Trophoblast cell (in vitro differentiated cells and primary cell): ENCODE results near the gene BCL11A.

Experiments used
- DNase-seq, 2 donors: peaks; one replicate each; pipeline ENCODE4 v3.0.0-alpha.2; 2016
- H2AFZ ChIP-seq: 2 replicates; pipeline ENCODE4 v1.6.1; 2013; ENCODE audit warnings: low read length, moderate library complexity, mild to moderate bottlenecking; ENCODE audit not compliant: insufficient read depth, poor library complexity
- H2AK5ac ChIP-seq: 2 replicates; pipeline ENCODE4 v1.6.1; 2013; ENCODE audit warnings: mild to moderate bottlenecking, low read length
- H2BK120ac ChIP-seq: 2 replicates; pipeline ENCODE4 v1.6.1; 2013; ENCODE audit warnings: low read length, mild to moderate bottlenecking, moderate library complexity; ENCODE audit not compliant: insufficient read depth, poor library complexity
- H2BK12ac ChIP-seq: 2 replicates; pipeline ENCODE4 v1.6.1; 2013; ENCODE audit warnings: mild to moderate bottlenecking, low read length, moderate library complexity
- H2BK5ac ChIP-seq: 2 replicates; pipeline ENCODE4 v1.6.1; 2013; ENCODE audit warnings: low read length, low read depth, moderate library complexity, mild to moderate bottlenecking; ENCODE audit not compliant: poor library complexity
- H3K14ac ChIP-seq: 2 replicates; pipeline ENCODE4 v1.6.1; 2013; ENCODE audit warnings: mild to moderate bottlenecking, low read length
- H3K18ac ChIP-seq: 2 replicates; pipeline ENCODE4 v1.6.1; 2013; ENCODE audit warnings: mild to moderate bottlenecking, low read length
- H3K23ac ChIP-seq: 2 replicates; pipeline ENCODE4 v1.6.1; 2013; ENCODE audit warnings: low read length
- H3K27ac ChIP-seq: 2 replicates; pipeline ENCODE4 v1.5.1; 2013; ENCODE audit warnings: low read depth, mild to moderate bottlenecking, inconsistent platforms, low read length, moderate library complexity
- H3K27me3 ChIP-seq: 2 replicates; pipeline ENCODE4 v1.6.1; 2013; ENCODE audit warnings: inconsistent platforms, mild to moderate bottlenecking, low read length, moderate library complexity; ENCODE audit not compliant: insufficient read depth
- H3K36me3 ChIP-seq, 2 experiments: 1 replicate in 1 of 2; 2 replicates in 1 of 2; pipeline ENCODE4 v1.6.1; 2013; ENCODE audit warnings: low read length in 2 of 2, mild to moderate bottlenecking in 2 of 2, moderate library complexity in 1 of 2; ENCODE audit not compliant: insufficient read depth in 2 of 2, control insufficient read depth in 1 of 2
- H3K4ac ChIP-seq: 2 replicates; pipeline ENCODE4 v1.6.1; 2013; ENCODE audit warnings: low read depth, mild to moderate bottlenecking, low read length, moderate library complexity
- H3K4me1 ChIP-seq, 2 experiments: 1 replicate in 1 of 2; 2 replicates in 1 of 2; pipeline ENCODE4 v1.6.1; 2013; ENCODE audit warnings: low read length in 2 of 2, mild to moderate bottlenecking in 2 of 2, moderate library complexity in 1 of 2; ENCODE audit not compliant: insufficient read depth in 2 of 2, control insufficient read depth in 1 of 2
- H3K4me2 ChIP-seq: 2 replicates; pipeline ENCODE4 v1.6.1; 2013; ENCODE audit warnings: inconsistent platforms, mild to moderate bottlenecking, low read length, moderate library complexity
- H3K4me3 ChIP-seq: 2 replicates; pipeline ENCODE4 v1.5.1; 2013; ENCODE audit warnings: mild to moderate bottlenecking, low read depth, low read length, inconsistent platforms
- H3K79me1 ChIP-seq: one replicate; pipeline ENCODE4 v1.6.1; 2013; ENCODE audit warnings: low read length
- H3K79me2 ChIP-seq: 2 replicates; pipeline ENCODE4 v1.6.1; 2013; ENCODE audit warnings: low read length, mild to moderate bottlenecking; ENCODE audit not compliant: control insufficient read depth, insufficient read depth, poor library complexity
- H3K9ac ChIP-seq: 2 replicates; pipeline ENCODE4 v1.6.1; 2013; ENCODE audit warnings: mild to moderate bottlenecking, low read length
- H3K9me3 ChIP-seq: 2 replicates; pipeline ENCODE4 v1.6.1; 2013; ENCODE audit warnings: low read depth, mild to moderate bottlenecking, control low read depth, inconsistent platforms, low read length; ENCODE audit not compliant: insufficient read depth
- H4K12ac ChIP-seq: 2 replicates; pipeline ENCODE4 v1.6.1; 2013; ENCODE audit warnings: low read depth, mild to moderate bottlenecking, low read length, moderate library complexity
- H4K8ac ChIP-seq: 2 replicates; pipeline ENCODE4 v1.6.1; 2013; ENCODE audit warnings: low read depth, mild to moderate bottlenecking, low read length, moderate library complexity
- H4K91ac ChIP-seq: one replicate; pipeline ENCODE4 v1.6.1; 2013; ENCODE audit warnings: low read depth, mild to moderate bottlenecking, low read length, moderate library complexity
- WGBS: extraction: QIAGEN DNeasy Blood & Tissue Kit; methylation state at CpG from one replicate; pipeline ENCODE4 v1.1.7; 2013; ENCODE audit warnings: missing lambda C conversion rate; ENCODE audit not compliant: insufficient read length, insufficient coverage; ENCODE audit errors: extremely low coverage; 5-methylcytosine and 5-hydroxymethylcytosine counted together

Gene BCL11A

GRCh38 chr2:60450488-60450887 is 103.0 kb downstream of the BCL11A start:
- Histone ChIP-seq H3K27ac (no peak overlapping the region), H3K79me1 (no peaks in the 10 kb centered on the region), H4K8ac (no peak overlapping the region), H2BK5ac (no peak overlapping the region), H3K79me2 (no peaks in the 10 kb centered on the region), H3K36me3 (no peaks in the 10 kb centered on the region), H2BK120ac (no peak overlapping the region), H3K4ac (no peak overlapping the region), H3K9ac (no peak overlapping the region), H2AK5ac (no peak overlapping the region), H3K4me2 (no peak overlapping the region), H4K91ac (no peak overlapping the region), H3K9me3 (no peaks in the 10 kb centered on the region), H3K14ac (no peak overlapping the region), H2BK12ac (no peak overlapping the region), H4K12ac (no peak overlapping the region), H3K18ac (no peak overlapping the region), H3K23ac (no peak overlapping the region), H3K4me3 (no peak overlapping the region), H2AFZ (no peak overlapping the region), H3K27me3 (no peaks in the 10 kb centered on the region), H3K4me1 (peaks cover 5 to 8% of the 10 kb centered on the region in 2 experiments)
- no CpG with 5 or more reads among the region's 1 CpG for WGBS
- no peak for DNase-seq

DNA sequence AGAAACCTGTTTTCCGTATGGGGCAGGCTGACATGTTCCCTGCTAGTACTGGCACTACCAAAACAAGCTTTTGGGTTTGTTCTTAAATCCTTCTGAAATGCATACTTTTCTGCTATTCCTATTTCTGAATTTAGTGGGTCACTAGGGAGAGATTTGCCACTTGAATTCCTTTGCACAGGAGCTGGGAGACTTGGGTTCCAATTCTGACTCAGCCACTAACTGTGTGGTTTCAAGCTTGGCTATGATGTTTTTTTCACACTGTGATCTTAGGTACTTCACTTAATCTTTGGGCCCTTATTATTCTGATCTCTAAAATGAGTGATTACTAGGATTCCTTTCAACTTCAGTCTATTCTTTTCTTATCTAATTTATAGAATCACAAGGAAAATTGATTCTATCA is 105.5 kb downstream of the BCL11A start:
- Histone ChIP-seq H2BK12ac (no peak overlapping the region), H3K79me2 (no peaks in the 10 kb centered on the region)
- no CpG with 5 or more reads among the region's 1 CpG for WGBS

GRCh38 chr2:60446413-60447267 is 106.8 kb downstream of the BCL11A start:
- H3K4me2 ChIP-seq, result no peak overlapping the region
- no peak overlapping the region for H2BK5ac ChIP-seq
- no peaks in the 10 kb centered on the region for H3K27me3 ChIP-seq
- no peak overlapping the region for H3K27ac ChIP-seq
- H4K8ac ChIP-seq, result no peak overlapping the region
- H2AFZ ChIP-seq, result no peak overlapping the region
- no peak overlapping the region for H3K14ac ChIP-seq
- no peak overlapping the region for H3K23ac ChIP-seq
- no peaks in the 10 kb centered on the region for H3K9me3 ChIP-seq
- no peak overlapping the region for H3K9ac ChIP-seq
- H2BK12ac ChIP-seq, result no peak overlapping the region
- no peaks in the 10 kb centered on the region for H3K36me3 ChIP-seq
- no peak overlapping the region for H2BK120ac ChIP-seq
- H3K4me1 ChIP-seq, result no peaks in the 10 kb centered on the region
- no peak overlapping the region for H3K4ac ChIP-seq
- no peak overlapping the region for H3K4me3 ChIP-seq
- no peak overlapping the region for H3K18ac ChIP-seq
- WGBS, result no CpG with 5 or more reads among the region's 8 CpGs
- H3K79me1 ChIP-seq, result no peaks in the 10 kb centered on the region
- DNase-seq, result no peak
- no peaks in the 10 kb centered on the region for H3K79me2 ChIP-seq
- no peak overlapping the region for H4K12ac ChIP-seq
- no peak overlapping the region for H2AK5ac ChIP-seq
- H4K91ac ChIP-seq, result no peak overlapping the region

More for the DNA sequence above, 105.5 kb downstream of the BCL11A start:
- DNase-seq, result no peak
- Histone ChIP-seq H3K36me3 (no peaks in the 10 kb centered on the region), H4K12ac (no peak overlapping the region), H3K79me1 (no peaks in the 10 kb centered on the region), H3K4ac (no peak overlapping the region), H3K23ac (no peak overlapping the region), H3K9ac (no peak overlapping the region), H4K8ac (no peak overlapping the region), H3K4me2 (no peak overlapping the region), H2AFZ (no peak overlapping the region), H3K27me3 (no peaks in the 10 kb centered on the region), H3K18ac (no peak overlapping the region), H2AK5ac (no peak overlapping the region), H2BK5ac (no peak overlapping the region), H3K4me1 (no peaks in the 10 kb centered on the region), H4K91ac (no peak overlapping the region), H3K27ac (no peak overlapping the region), H2BK120ac (no peak overlapping the region), H3K4me3 (no peak overlapping the region), H3K14ac (no peak overlapping the region), H3K9me3 (no peaks in the 10 kb centered on the region)

- H2BK5ac ChIP-seq, result no peak overlapping the region
- H3K36me3 ChIP-seq, result no peaks in the 10 kb centered on the region
- no peak overlapping the region for H3K4ac ChIP-seq
- H2AFZ ChIP-seq, result no peak overlapping the region
- H3K4me3 ChIP-seq, result no peak overlapping the region
- H2BK120ac ChIP-seq, result no peak overlapping the region
- no peak overlapping the region for H4K8ac ChIP-seq
- H3K9ac ChIP-seq, result no peak overlapping the region
- H3K27ac ChIP-seq, result no peak overlapping the region
- H3K4me1 ChIP-seq, result no peaks in the 10 kb centered on the region
- H4K91ac ChIP-seq, result no peak overlapping the region
- no peak for DNase-seq
- H3K79me1 ChIP-seq, result no peaks in the 10 kb centered on the region
- H3K27me3 ChIP-seq, result no peaks in the 10 kb centered on the region
- H3K23ac ChIP-seq, result no peak overlapping the region
- no peak overlapping the region for H4K12ac ChIP-seq
- no peak overlapping the region for H2AK5ac ChIP-seq
- WGBS, result no CpG with 5 or more reads among the region's 8 CpGs
- H3K18ac ChIP-seq, result no peak overlapping the region
- no peak overlapping the region for H3K14ac ChIP-seq
- no peak overlapping the region for H3K4me2 ChIP-seq
- no peaks in the 10 kb centered on the region for H3K79me2 ChIP-seq
- no peaks in the 10 kb centered on the region for H3K9me3 ChIP-seq
- no peak overlapping the region for H2BK12ac ChIP-seq
These were observed 107.7 kb downstream of the BCL11A start for GRCh38 chr2:60445684-60446179.
